HepG2 (cell line): ENCODE measurements around the gene CDK13. TPM values are rescaled to one million over a fixed set of nuclear protein-coding genes. Genes with fewer than 3 reads are reported as not detected.

Source experiments
- ATF7-NPFF ChIP-seq: sonication (generic); formaldehyde crosslinking; IDR thresholded peaks from 2 replicates; pipeline ENCODE4 v1.8.1; 2023; ENCODE audit warnings: mild to moderate bottlenecking, low read depth, missing genetic modification reagents, moderate library complexity
- DR1 ChIP-seq: sonication (generic); formaldehyde crosslinking; IDR thresholded peaks from 2 replicates; pipeline ENCODE4 v1.8.0; 2021; ENCODE audit warnings: mild to moderate bottlenecking, missing genetic modification reagents, inconsistent platforms
- ETS1 ChIP-seq: sonication (generic); formaldehyde crosslinking; IDR thresholded peaks from 2 replicates; pipeline ENCODE4 v1.4.0; 2020; ENCODE audit warnings: missing genetic modification reagents
- FIP1L1 ChIP-seq: fragments of 200-400 bp; formaldehyde crosslinking; IDR thresholded peaks from 2 replicates; pipeline ENCODE4 v1.6.1; 2018; ENCODE audit warnings: low read depth, mild to moderate bottlenecking, low read length, moderate library complexity, borderline replicate concordance; ENCODE audit not compliant: insufficient read depth
- FOXO1 ChIP-seq: sonication (generic); formaldehyde crosslinking; IDR thresholded peaks from 2 replicates; pipeline ENCODE4 v1.4.0; 2020; ENCODE audit warnings: missing genetic modification reagents
- KDM5A ChIP-seq: fragments of 200-600 bp; sonication (generic); IDR thresholded peaks from 2 replicates; pipeline ENCODE4 v1.7.0; 2018; ENCODE audit warnings: antibody characterized with exemption, mild to moderate bottlenecking, low read length, borderline replicate concordance
- MYNN ChIP-seq: sonication (generic); formaldehyde crosslinking; IDR thresholded peaks from 2 replicates; pipeline ENCODE4 v1.4.0; 2020; ENCODE audit warnings: mild to moderate bottlenecking, low read depth, missing genetic modification reagents
- SOX13 ChIP-seq, 3 experiments: fragments of 450-650 bp in 1 of 3; sonication (generic) in 1 of 3; formaldehyde crosslinking in 1 of 3; IDR thresholded peaks in 2 of 3; conservative IDR thresholded peaks in 1 of 3; 2 replicates each; pipeline versions ENCODE4 v1.5.0 to v1.6.1; 2016 to 2020; ENCODE audit warnings: antibody characterized with exemption in 1 of 3, mild to moderate bottlenecking in 1 of 3, missing compliant biosample characterization in 1 of 3, missing genetic modification reagents in 1 of 3, moderate library complexity in 1 of 3
- SRSF1 ChIP-seq: fragments of 200-400 bp; formaldehyde crosslinking; optimal IDR thresholded peaks from 2 replicates; pipeline ENCODE3; 2017; ENCODE audit warnings: mild to moderate bottlenecking, low read depth, low read length, moderate library complexity
- ZFAT ChIP-seq: sonication (generic); formaldehyde crosslinking; conservative IDR thresholded peaks from 2 replicates; pipeline ENCODE4 v1.8.1; 2023; ENCODE audit warnings: missing genetic modification reagents, inconsistent platforms
- ZNF235 ChIP-seq: sonication (generic); formaldehyde crosslinking; IDR thresholded peaks from 2 replicates; pipeline ENCODE4 v1.8.1; 2023; ENCODE audit warnings: mild to moderate bottlenecking, missing genetic modification reagents, borderline replicate concordance
- ZNF337 ChIP-seq: sonication (generic); formaldehyde crosslinking; IDR thresholded peaks from 2 replicates; pipeline ENCODE4 v1.5.1; 2020; ENCODE audit warnings: missing genetic modification reagents, low read depth, mild to moderate bottlenecking, borderline replicate concordance
- ZNF460 ChIP-seq: sonication (generic); formaldehyde crosslinking; IDR thresholded peaks from 2 replicates; pipeline ENCODE4 v1.5.1; 2020; ENCODE audit warnings: missing genetic modification reagents, mild to moderate bottlenecking, borderline replicate concordance
- ZNF644 ChIP-seq: IDR thresholded peaks from 2 replicates; pipeline ENCODE4 v1.6.1; 2016; ENCODE audit warnings: low read depth
- polyA plus RNA-seq, 8 experiments: library from polyadenylated mRNA; depleted of rRNA in 3 of 8; stranded (reverse) in 7 of 8; unstranded in 1 of 8; fragments of >200 nt; fragmentation: Illumina TruSeq in 4 of 8; extraction: Trizol in 4 of 8; gene quantifications; 2 replicates each; pipeline versions ENCODE4 v1.2.1 to v1.2.3, GENCODE V29; 2011 to 2016; ENCODE audit warnings: low read depth in 4 of 8, missing spikeins in 1 of 8, mixed read lengths in 1 of 8; ENCODE audit not compliant: insufficient read depth in 1 of 8
- total RNA-seq, 5 experiments: library from RNA; depleted of rRNA; stranded (reverse); fragments of >200 nt; fragmentation: Illumina TruSeq; extraction: Trizol; gene quantifications; 2 replicates each; pipeline ENCODE4 v1.2.3, GENCODE V29; 2016; ENCODE audit warnings: low read depth in 1 of 5
- TF ChIP-seq, protein P1 (sequence below): sonication (generic); formaldehyde crosslinking; IDR thresholded peaks from 2 replicates; pipeline ENCODE4 v1.4.0; 2020; ENCODE audit warnings: missing genetic modification reagents
- TF ChIP-seq, protein P2 (sequence below): sonication (generic); formaldehyde crosslinking; IDR thresholded peaks from 2 replicates; pipeline ENCODE4 v1.5.0; 2020; ENCODE audit warnings: mild to moderate bottlenecking, missing genetic modification reagents
- TF ChIP-seq, protein P3 (sequence below): sonication (generic); formaldehyde crosslinking; IDR thresholded peaks from 2 replicates; pipeline ENCODE4 v1.5.0; 2020; ENCODE audit warnings: missing genetic modification reagents
- TF ChIP-seq, protein P4 (sequence below): conservative IDR thresholded peaks from 2 replicates; pipeline ENCODE4 v1.6.1; 2018; ENCODE audit warnings: missing genetic modification reagents

Gene CDK13
- total and polyA plus RNA-seq, 2 of the 13 experiments (the other 11 are each of a cell fraction or from before 2014, with no cell fraction given): 21.0 to 40.9 TPM

GRCh38 chr7:39949971-39950472, at the start of gene CDK13 (continued):
- TF ChIP-seq MYNN (CRISPR knock-in tag) (no peak), ZNF460 (peak; percentile 89), FIP1L1 (no peak), ETS1 (no peak), KDM5A (no peak), ATF7-NPFF (CRISPR knock-in tag) (peak; percentile 37; the same call in 1 of the 2 replicates), ZFAT (0 out of 2 replicates have a peak, but pooled peaks have one; percentile 34), SRSF1 (peak; percentile 53), SOX13 (IDR thresholded peaks at IDR 0.05) (no peak), SOX13 (CRISPR knock-in tag; conservative IDR thresholded peaks at IDR 0.05 in 1 of 2, IDR thresholded peaks at IDR 0.05 in 1 of 2) (no peak), DR1 (CRISPR knock-in tag) (no peak), ZNF235 (CRISPR knock-in tag) (peak; percentile 56; the same call in 1 of the 2 replicates), FOXO1 (peak; percentile 59; the same call in 1 of the 2 replicates), ZNF644 (no peak), ZNF337 (CRISPR knock-in tag) (no peak)
- TF ChIP-seq, protein P1, sequence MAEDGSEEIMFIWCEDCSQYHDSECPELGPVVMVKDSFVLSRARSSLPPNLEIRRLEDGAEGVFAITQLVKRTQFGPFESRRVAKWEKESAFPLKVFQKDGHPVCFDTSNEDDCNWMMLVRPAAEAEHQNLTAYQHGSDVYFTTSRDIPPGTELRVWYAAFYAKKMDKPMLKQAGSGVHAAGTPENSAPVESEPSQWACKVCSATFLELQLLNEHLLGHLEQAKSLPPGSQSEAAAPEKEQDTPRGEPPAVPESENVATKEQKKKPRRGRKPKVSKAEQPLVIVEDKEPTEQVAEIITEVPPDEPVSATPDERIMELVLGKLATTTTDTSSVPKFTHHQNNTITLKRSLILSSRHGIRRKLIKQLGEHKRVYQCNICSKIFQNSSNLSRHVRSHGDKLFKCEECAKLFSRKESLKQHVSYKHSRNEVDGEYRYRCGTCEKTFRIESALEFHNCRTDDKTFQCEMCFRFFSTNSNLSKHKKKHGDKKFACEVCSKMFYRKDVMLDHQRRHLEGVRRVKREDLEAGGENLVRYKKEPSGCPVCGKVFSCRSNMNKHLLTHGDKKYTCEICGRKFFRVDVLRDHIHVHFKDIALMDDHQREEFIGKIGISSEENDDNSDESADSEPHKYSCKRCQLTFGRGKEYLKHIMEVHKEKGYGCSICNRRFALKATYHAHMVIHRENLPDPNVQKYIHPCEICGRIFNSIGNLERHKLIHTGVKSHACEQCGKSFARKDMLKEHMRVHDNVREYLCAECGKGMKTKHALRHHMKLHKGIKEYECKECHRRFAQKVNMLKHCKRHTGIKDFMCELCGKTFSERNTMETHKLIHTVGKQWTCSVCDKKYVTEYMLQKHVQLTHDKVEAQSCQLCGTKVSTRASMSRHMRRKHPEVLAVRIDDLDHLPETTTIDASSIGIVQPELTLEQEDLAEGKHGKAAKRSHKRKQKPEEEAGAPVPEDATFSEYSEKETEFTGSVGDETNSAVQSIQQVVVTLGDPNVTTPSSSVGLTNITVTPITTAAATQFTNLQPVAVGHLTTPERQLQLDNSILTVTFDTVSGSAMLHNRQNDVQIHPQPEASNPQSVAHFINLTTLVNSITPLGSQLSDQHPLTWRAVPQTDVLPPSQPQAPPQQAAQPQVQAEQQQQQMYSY (CRISPR knock-in tag): 0 out of 2 replicates have a peak, but pooled peaks have one; percentile 28
- TF ChIP-seq, protein P2, sequence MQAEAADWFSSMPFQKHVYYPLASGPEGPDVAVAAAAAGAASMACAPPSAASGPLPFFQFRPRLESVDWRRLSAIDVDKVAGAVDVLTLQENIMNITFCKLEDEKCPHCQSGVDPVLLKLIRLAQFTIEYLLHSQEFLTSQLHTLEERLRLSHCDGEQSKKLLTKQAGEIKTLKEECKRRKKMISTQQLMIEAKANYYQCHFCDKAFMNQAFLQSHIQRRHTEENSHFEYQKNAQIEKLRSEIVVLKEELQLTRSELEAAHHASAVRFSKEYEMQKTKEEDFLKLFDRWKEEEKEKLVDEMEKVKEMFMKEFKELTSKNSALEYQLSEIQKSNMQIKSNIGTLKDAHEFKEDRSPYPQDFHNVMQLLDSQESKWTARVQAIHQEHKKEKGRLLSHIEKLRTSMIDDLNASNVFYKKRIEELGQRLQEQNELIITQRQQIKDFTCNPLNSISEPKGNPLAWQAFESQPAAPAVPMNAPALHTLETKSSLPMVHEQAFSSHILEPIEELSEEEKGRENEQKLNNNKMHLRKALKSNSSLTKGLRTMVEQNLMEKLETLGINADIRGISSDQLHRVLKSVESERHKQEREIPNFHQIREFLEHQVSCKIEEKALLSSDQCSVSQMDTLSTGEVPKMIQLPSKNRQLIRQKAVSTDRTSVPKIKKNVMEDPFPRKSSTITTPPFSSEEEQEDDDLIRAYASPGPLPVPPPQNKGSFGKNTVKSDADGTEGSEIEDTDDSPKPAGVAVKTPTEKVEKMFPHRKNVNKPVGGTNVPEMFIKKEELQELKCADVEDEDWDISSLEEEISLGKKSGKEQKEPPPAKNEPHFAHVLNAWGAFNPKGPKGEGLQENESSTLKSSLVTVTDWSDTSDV (CRISPR knock-in tag): no peak
- TF ChIP-seq, protein P3, sequence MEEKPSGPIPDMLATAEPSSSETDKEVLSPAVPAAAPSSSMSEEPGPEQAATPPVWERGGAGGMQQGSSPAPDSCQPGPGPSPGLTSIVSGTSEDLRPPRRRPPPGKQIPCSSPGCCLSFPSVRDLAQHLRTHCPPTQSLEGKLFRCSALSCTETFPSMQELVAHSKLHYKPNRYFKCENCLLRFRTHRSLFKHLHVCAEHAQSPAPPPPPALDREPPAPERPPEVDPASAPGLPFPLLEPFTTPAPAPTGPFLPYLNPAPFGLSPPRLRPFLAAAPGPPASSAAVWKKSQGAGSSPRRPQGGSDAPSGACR (CRISPR knock-in tag): no peak
- TF ChIP-seq, protein P4, sequence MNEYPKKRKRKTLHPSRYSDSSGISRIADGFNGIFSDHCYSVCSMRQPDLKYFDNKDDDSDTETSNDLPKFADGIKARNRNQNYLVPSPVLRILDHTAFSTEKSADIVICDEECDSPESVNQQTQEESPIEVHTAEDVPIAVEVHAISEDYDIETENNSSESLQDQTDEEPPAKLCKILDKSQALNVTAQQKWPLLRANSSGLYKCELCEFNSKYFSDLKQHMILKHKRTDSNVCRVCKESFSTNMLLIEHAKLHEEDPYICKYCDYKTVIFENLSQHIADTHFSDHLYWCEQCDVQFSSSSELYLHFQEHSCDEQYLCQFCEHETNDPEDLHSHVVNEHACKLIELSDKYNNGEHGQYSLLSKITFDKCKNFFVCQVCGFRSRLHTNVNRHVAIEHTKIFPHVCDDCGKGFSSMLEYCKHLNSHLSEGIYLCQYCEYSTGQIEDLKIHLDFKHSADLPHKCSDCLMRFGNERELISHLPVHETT (CRISPR knock-in tag): no peak; the same call in 1 of the 2 replicates
